ENCODE measurements around the gene PSMA7.

PSMA7 gene

DNA sequence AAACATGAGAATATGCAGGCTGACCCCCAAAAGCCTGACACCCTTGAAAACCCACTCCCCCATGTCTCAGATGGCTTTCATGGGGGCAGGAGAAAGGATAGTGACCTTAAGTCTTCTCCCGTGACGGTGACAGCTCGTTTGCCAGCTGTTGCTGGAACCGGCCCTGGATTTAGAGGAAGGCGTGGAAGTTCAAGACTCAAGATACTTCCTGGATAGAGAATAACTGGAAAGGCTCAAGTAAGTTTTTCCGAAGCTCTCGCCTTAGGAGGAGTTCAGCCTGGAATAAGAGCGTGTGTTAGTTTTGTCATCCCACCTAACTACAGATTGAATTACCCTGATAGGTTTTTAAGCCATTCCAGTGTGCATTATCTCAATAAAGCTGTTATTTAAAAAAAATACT lies 28.1 kb upstream of the PSMA7 start:
- no peak for DNase-seq (ENCODE audit: extremely low spot score)
- ChIA-PET CTCF (no interaction called here), POLR2A (no interaction called here)
- TF ChIP-seq, protein P1, sequence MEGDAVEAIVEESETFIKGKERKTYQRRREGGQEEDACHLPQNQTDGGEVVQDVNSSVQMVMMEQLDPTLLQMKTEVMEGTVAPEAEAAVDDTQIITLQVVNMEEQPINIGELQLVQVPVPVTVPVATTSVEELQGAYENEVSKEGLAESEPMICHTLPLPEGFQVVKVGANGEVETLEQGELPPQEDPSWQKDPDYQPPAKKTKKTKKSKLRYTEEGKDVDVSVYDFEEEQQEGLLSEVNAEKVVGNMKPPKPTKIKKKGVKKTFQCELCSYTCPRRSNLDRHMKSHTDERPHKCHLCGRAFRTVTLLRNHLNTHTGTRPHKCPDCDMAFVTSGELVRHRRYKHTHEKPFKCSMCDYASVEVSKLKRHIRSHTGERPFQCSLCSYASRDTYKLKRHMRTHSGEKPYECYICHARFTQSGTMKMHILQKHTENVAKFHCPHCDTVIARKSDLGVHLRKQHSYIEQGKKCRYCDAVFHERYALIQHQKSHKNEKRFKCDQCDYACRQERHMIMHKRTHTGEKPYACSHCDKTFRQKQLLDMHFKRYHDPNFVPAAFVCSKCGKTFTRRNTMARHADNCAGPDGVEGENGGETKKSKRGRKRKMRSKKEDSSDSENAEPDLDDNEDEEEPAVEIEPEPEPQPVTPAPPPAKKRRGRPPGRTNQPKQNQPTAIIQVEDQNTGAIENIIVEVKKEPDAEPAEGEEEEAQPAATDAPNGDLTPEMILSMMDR (IDR thresholded peaks at IDR 0.05; ENCODE audit: control extremely low read depth, extremely low read depth, low read depth, missing control alignments), result no peak

DNA sequence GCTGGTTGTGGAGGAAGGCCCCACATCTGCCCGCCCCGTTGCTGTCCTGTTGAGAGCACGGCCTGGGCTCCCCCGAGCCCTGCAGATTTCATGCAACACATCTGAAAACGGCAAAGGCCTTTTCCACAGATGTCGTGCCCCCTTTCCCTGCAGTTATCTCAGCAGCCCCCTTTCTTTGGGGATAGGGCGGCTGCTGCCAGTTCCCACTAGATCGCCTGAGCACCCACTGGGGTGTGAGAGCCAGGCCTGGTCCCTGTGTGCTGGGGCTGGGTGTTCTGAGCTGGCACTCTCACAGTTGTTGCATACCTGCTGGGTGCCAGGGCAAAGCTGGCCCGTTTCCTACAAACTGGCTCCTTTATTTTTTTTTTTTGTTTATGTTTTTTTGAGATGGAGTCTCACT lies 27.3 kb upstream of the PSMA7 start:
- CTCF ChIA-PET, result no interaction called here
- TF ChIP-seq, protein P1 (IDR thresholded peaks at IDR 0.05; ENCODE audit: control extremely low read depth, extremely low read depth, low read depth, missing control alignments), result no peak
- DNase-seq (ENCODE audit: extremely low spot score), result no peak
- POLR2A ChIA-PET, result no interaction called here

DNA sequence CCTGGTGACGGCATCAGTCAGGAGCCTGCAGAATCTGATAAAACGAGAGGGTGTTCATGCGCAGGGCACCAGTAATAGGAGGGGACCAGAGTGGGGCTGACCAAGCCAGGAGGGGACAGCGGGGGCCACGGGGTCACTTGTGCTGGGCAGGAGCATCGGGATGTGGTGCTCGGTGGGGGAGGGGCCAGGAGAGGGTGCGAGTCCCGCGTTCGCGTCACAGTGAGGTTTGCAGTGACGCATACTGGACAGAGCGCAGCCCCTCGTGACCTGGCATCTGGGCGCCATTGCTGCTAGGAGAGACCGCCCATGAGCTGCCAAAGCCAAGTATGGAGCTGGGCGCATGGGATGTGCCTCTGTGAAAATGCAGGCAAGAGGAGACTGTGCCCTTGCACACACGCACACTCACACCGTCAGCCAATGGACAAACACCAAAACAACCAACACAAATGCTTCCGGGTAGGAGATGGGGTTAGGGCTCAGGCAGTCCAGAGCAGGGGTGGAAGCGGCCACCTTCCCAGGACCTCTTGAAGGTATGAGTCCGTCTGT lies 25.8 kb upstream of the PSMA7 start:
- CTCF ChIA-PET, result no interaction called here
- no peak for DNase-seq (ENCODE audit: extremely low spot score)
- TF ChIP-seq, protein P1 (IDR thresholded peaks at IDR 0.05; ENCODE audit: control extremely low read depth, extremely low read depth, low read depth, missing control alignments), result no peak
- POLR2A ChIA-PET, result no interaction called here

DNA sequence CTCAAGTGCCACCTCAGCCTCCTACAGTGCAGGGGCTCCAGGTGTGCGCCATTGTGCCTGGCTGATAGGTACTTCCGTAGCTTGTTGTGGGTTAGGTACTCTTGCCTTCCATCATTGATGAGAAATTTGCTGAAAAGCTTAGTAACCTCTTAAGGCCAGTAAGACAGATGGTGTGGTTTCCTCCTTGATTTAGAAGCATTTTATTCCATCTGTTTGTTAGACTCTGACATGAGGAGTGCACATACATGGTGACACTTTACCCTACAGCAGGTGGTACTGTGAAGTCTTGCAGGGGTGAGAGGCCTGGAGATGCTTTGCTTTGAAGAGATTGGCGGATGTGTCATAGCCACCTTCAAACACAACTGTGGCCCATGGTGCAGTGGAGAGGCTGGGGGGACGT lies 24.9 kb upstream of the PSMA7 start:
- TF ChIP-seq, protein P1 (IDR thresholded peaks at IDR 0.05; ENCODE audit: control extremely low read depth, extremely low read depth, low read depth, missing control alignments), result no peak
- DNase-seq (ENCODE audit: extremely low spot score), result no peak
- POLR2A ChIA-PET, result no interaction called here
- CTCF ChIA-PET, result no interaction called here

DNA sequence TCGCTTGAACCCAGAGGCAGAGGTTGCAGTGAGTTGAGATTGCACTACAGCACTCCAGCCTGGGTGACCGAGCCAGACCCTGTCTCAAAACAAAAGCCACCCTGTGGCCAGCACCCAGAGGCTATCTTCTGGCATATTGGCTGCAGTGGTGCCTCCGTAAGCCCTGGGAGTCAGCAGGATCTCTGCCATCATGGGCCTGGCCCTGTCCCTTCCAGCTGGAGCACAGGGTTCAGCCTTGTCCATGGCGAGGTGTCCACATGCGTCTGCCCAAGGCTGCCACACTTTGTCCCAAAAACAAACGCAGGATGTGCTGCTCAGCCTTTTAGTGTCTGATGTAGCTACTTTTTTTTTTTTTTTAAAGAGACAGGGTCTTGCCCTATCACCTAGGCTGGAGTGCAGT lies 24.3 kb upstream of the PSMA7 start:
- DNase-seq (ENCODE audit: extremely low spot score), result no peak
- TF ChIP-seq, protein P1 (IDR thresholded peaks at IDR 0.05; ENCODE audit: control extremely low read depth, extremely low read depth, low read depth, missing control alignments), result no peak
- ChIA-PET CTCF (interaction anchor here (2.0 kb wide), 1 partner anchor 156 kb away, joined by 5 read pairs; no protein-coding TSS in a partner anchor), POLR2A (no interaction called here)

DNA sequence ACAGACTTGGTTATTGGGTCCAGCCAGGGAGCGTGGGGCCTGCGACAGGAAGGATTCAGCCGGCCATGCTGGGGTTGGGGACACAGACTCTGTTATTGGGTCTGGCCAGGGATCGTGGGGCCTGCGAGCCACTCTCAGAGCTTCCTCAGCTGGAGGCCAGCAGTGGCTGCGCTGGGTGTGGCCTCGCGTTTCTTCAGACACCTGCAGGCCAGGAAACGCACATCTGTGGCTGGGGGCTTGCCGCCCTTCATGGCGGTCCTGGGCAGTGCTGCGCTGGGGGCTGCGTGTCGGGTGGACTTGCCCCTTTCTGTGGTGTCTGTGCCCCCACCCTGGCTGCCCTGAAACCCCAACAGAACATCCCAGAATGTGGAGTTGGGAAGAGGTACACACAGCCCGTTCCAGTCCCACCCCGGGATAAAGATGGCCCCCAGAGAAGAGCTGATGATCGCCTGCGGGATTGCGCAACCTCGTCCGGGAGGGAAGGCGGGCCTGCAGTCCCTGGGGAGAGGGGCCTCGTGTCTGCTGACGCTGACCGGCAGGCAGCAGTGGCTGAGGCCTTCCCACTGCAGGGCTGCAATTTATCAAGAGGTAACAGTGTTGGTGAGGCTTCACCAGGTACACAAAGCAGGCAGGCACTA lies 22.7 kb upstream of the PSMA7 start:
- DNase-seq (ENCODE audit: extremely low spot score), result no peak
- ChIA-PET CTCF (interaction anchor here (1.5 to 2.0 kb wide), 2 partner anchors 28 to 155 kb away, joined by 3 to 5 read pairs; no protein-coding TSS in a partner anchor), POLR2A (no interaction called here)
- TF ChIP-seq, protein P1 (IDR thresholded peaks at IDR 0.05; ENCODE audit: control extremely low read depth, extremely low read depth, low read depth, missing control alignments), result no peak
